HG02840 (cell line): ENCODE data around the gene SPSB3.
"Not testable (repeated sequence)": the region's sequence is repeated elsewhere in the genome, so short reads cannot be mapped to it uniquely, and the experiment has no call there.

ENCODE experiments used
- ATAC-seq: cut with Tn5 transposase; IDR thresholded peaks from one replicate; pipeline ENCODE4 v1.9.1; 2021; ENCODE audit warnings: mild to moderate bottlenecking, moderate library complexity, moderate number of reproducible peaks; ENCODE audit not compliant: unreplicated experiment, low FRiP score

SPSB3 gene

DNA sequence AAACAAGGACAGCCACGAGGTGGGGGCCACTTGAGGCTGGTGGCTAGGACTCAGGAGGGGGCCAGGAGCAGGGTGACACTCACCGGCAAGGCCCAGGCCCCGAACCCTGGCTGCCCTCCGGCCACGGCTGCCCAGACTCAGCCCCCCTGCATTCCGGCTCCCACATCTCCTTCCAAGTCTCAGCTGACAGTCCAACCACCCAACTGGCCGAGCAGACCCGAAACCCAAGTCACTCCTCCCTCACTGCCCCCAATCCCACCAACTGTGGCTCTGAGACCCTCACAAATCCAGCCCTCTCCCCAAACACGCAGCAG, 34.9 kb upstream of the SPSB3 start:
- ATAC-seq = no peak

DNA sequence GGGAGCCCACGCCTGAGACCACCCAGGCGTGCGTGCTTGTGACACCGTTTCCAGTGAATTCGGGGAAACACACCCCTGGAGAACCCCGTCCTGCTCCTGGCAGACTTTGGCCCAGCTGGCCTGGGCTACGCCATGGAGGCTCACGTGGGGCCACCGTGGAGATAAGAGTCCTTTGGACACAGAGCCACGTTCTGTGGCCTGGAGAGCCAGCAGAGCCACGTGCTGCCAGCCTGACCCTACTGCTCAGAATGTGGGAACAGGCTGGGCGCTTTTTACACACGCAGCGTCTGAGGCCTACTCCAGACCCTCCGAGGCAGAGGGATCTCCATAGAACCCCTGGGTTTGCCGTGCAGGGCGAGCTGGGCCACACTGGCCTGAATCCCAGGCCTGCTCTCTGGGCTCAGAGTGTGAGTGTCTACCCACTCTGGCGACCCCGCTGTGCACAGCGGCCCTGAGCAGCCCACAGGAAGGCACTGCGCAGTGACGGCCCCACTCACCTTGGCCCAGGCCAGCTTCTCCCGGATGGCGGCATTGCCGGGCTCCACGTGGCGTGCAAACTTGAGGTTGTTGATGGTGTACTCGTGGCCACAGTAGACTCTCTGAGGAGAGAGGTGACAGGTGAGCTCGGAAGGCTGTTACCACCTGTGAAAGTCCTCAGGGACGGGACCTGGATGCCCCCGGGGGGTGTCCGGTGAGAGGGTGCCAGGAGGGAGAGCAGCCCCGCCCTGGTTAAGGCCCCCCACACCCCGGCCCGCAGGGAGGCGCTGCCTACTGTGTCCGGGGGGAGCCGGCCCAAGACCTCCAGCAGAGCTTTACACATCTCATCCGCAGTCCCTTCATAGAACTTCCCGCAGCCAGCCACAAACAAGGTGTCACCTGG, 34.3 kb upstream of the SPSB3 start:
- no peak for ATAC-seq

DNA sequence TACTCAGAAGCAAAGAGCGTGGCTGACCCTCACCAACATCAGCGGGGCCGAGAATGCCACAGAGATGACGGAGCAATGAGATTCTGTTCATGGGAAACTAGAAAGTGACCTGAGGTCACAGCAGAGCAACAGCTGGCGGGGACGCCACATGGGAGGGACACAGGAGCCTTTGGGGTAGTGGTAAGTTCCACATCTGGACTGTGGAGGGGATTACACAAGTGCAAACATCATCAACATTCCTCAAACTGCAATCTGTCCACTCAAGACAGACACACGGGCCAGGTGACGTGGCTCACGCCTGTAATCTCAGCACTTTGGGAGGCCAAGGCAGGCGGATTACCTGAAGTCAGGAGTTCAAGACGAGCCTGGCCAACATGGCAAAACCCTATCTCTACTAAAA, 33.1 kb upstream of the SPSB3 start:
- ATAC-seq = no peak

DNA sequence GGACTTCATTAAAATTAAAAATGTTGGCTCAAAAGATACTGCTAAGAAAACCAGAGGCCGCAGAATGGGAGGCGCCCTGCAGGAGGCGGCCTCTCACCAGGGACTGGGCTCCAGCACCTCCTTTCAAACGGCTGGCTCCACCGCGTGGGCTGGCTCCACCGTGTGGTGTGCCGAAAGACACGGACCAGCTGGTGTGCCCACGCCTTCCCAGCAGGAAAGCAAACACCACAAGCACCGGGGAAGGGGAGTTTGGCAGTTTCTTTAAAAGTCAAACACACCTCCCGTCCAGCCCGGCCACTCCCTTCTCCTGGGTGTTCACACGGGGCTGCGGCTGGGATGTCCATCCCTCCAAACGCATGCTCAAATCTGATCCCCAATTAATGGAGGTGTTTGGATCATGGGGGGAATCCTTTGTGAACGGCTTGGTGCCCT, 30.4 kb upstream of the SPSB3 start:
- no peak for ATAC-seq

DNA sequence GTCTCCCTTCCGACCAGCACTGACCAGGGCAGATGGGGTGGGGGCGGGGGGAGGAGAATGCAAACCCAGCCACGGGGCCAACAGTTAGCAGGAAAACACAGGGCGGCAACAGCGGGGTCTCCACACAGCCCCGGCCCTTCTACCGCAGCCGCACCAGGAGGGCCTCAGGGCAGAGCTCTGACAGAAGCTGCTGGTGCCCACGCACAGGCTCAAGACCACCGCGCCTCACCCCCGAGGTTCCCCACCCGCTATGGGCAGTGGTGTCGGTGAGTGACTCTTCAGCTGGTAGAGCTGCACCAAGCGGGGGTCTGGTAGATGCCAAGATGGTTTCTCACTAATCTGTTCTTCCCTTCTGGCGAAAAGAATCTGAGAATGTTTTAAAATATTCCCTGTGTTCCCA, 28.2 kb upstream of the SPSB3 start:
- no peak for ATAC-seq

GRCh38 chr16:1810106-1810505, 27.7 kb upstream of the SPSB3 start:
- ATAC-seq = no peak

- ATAC-seq = no peak
These were observed 27.0 kb upstream of the SPSB3 start for GRCh38 chr16:1809281-1809801.

GRCh38 chr16:1808691-1809090, 26.3 kb upstream of the SPSB3 start:
- ATAC-seq = no peak

DNA sequence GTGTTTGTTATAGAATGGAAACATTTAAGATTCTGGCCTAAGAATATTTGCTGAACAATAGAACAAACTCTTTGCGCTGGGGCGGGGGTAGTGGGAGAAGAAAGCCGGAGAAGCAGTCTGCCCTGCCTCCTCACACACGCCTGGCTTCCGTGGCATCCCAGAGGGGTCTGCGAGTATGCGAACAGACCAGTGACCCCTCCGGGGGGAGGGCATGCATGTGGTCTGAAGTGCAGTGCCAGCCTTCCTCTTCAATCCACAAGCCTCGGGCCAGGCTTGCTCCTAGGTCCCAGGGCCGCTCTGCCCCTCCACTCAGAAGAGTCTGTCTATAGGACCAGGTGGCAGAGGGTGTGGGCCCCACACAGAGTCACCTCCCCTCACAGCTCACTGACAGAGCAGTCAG, 25.3 kb upstream of the SPSB3 start:
- no peak for ATAC-seq

DNA sequence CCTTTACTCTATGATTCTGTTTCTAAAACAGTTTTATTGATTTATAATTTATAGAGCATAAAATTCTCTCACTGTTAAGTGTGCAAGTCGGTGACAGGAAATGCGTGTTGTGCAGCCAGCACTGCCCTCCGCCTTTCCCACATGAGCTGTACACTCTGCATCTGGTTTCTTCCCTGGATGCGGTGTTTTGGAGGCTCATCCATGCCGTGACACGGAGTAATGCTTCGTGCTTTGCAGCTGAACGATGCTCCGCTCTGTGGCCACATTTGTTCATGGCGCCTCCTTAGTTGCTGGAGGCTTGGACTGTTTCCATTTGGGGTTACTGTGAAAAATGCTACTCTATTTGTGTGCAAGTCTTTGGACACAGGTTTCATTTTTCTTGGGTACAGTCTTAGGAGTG, 18.3 kb upstream of the SPSB3 start:
- no peak for ATAC-seq

GRCh38 chr16:1799263-1799662, 16.9 kb upstream of the SPSB3 start:
- ATAC-seq = not testable (repeated sequence)

DNA sequence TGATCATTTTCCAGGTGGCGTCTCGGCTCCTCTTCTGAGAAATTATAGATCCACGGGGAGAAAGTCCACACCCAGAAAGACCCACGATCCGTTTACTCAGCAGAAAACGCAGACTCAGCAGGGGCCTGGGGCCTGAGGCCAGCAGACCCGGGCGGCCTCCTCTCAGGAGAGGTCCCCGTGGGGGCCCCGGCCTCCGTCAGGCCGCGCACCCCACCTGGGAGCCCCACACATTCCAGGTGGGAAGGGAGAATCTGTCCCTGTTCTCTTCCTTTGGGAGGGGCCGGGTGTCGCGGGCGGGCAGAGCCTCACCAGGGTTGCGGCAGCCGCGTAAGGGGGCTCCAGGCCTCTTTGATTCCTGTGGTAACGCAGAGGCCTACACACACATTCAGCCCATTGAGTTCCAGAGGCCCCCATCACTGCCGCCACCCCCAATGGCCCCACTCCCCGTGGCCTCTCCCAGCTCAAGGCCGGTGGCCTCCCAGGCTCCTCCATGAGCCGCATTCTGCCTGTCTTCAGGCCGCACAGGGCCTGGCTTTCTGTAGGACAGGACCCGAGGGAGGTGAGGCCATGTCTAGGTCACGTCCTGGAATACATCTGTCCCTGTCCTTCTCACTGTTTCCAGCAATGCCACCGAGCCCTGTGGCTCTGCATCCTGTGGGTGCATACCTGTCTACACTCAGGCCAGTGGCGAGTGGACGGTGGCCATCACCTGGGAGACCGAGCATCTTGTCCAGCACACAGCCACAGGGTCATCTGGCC, 12.7 kb upstream of the SPSB3 start:
- no peak for ATAC-seq

DNA sequence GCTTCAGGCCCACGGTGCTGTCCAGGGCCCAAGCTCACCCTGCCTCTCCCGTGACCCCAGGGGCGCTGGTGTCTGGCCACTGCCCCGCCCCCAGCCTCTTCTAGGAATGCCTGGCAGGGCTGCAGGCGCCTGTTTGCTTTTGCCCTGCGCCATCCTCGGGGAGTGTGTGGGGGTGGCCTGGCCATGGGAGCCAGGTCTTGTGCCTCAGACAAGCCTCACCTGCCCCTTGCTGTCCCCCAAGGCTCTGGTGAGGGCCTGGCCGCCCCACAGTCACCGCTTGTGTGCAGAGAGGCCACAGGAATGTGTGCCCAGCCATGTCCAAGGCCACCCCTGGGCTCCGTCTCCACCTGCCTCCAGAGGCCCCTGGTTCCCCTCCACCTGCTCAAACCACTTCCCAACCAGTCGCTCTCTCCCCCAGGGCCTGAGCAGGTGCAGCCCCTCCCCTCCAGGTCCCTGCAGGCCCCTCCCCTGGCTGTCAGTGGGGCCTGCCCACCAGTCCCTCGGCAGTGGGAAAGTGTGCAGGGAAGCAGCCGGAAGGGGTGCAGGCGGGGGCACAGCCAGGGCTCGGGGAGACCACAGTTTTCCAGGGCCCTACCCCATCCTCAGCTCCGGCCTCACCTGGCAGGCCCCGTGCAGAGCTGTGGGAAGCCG, 12.0 kb upstream of the SPSB3 start:
- ATAC-seq = no peak

DNA sequence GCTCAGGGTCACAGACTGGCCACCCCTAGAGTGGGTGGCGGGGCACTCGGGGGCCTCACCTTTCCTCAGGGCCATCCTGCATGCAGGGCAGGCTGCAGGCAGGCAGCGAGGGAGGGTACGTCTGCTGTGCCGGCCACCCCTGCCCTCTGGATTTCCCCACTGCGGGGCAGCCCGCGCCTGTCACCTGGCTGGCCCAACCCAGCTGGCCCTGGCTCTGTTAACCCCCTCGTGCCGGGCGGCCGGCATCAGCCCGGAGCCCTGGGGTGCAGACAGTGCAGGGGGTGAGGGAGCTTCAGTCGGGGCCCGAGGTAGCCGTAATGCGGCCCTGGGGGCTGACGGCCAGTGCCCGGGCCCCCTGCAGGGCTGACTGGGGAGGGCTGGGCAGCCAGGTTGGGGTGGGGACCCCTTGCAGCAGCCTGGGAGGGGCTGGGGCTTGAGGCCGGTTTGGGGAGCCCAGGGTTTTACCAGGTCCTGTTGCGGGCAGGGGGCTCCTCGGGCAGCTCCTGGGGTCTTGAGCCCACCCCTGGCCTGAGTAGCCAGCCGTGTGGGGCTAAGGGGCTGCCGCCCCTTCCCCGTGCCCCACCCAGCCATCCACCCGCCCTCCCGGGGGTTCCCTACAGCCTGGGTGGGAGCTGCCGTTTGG, 11.3 kb upstream of the SPSB3 start, which contains the start of gene IGFALS:
TSS of gene IGFALS (minus strand) at position 128 of the 643 bp plus-strand sequence. CDS start at position 75, 53 bp downstream.
- no peak for ATAC-seq

DNA sequence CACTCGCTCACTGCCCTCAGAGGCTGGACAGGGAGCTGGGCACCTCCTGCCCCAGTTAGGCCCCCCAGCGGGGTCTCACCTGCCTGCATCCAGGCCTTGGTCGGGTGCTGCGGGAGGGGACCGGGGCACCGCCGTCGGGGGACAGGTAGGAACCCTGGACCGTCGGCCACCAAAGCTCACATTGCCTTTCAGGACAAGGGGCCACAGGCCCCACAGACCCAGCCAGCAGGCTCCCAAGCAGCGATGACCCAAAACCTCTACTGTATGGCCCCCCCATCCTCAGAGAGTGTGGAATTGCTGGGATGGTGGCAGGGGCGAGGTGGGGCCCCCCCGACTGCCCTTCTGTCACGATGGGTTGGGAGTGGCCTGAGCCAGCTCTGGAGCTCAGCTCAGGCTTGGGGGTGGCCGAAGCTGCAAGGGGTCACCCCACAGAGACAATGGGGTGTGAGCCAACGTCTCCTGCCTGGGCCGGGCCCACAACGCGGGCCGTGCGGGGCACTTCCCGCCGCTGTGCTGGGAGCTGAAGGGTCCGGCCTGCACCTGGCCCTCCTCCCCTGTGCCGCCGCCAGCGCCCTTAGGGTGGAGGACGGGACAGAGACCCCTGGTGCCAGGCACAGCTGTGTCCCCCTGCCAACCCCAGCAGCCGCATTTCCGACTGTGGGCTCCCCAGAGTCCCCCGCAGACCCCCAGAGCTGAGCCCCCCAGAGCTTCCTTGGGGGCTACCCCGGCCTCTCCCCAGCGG, 10.6 kb upstream of the SPSB3 start:
- ATAC-seq = no peak

GRCh38 chr16:1791943-1792812, 9.8 kb upstream of the SPSB3 start:
- no peak for ATAC-seq

DNA sequence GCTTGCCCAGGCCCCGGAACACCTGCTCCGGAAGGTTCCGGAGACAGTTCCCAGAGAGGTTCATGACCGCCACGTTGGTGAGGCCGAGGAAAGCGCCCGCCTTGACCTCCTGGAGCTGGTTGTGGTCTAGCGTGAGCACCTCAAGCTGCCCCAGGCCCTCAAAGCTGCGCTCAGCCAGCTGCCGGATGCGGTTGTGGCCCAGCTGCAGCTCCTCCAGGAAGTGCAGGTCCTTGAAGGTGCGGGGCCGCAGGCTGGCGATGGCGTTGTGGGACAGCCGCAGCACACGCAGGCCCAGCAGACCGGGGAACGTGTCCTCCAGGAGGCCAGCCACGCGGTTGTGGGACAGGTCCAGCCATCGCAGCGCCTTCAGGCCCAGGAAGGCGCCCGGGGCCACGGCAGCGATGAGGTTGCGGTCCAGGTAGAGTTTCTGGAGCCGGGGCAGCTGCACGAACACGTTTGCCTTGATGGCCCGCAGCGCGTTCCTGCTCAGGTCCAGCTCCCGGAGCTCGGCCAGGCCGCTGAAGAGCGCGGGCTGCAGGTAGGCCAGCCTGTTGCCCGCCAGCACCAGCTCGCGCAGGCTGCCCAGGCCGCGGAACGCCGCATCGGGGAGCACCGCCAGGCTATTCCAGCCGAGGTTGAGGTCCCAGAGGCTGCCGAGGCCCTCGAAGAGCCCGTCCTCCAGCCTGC, 9.0 kb upstream of the SPSB3 start:
- no peak for ATAC-seq

GRCh38 chr16:1790611-1791255, 8.4 kb upstream of the SPSB3 start:
- ATAC-seq = no peak
